Smooth muscle cell (in vitro differentiated cells): ENCODE data around the gene CYP26A1. TPM values are rescaled to one million over a fixed set of nuclear protein-coding genes. Genes with fewer than 3 reads are reported as not detected.

ENCODE experiments used
- DNase-seq: peaks from one replicate; lab custom pipeline; 2025; ENCODE audit not compliant: unreplicated experiment; lab: John Stamatoyannopoulos, UW
- H2AFZ ChIP-seq: fragments of 200-600 bp; sonication (generic); 2 replicates; pipeline ENCODE4 v1.6.0; 2016; ENCODE audit warnings: antibody characterized with exemption, low read depth, mild to moderate bottlenecking
- H3F3A ChIP-seq: fragments of 200-600 bp; sonication (generic); 2 replicates; pipeline ENCODE4 v1.6.0; 2017; ENCODE audit warnings: antibody characterized with exemption, low read depth
- H3K27ac ChIP-seq: fragments of 200-600 bp; sonication (generic); 2 replicates; pipeline ENCODE4 v1.5.1; 2016; ENCODE audit warnings: low read depth, mild to moderate bottlenecking
- H3K27me3 ChIP-seq: fragments of 200-600 bp; sonication (generic); 2 replicates; pipeline ENCODE4 v1.6.1; 2016; ENCODE audit warnings: low read depth, mild to moderate bottlenecking
- H3K36me3 ChIP-seq: fragments of 200-600 bp; sonication (generic); 2 replicates; pipeline ENCODE4 v1.5.1; 2016; ENCODE audit warnings: low read depth
- H3K4me1 ChIP-seq: fragments of 200-600 bp; sonication (generic); 2 replicates; pipeline ENCODE4 v1.5.1; 2016; ENCODE audit warnings: low read depth
- H3K4me2 ChIP-seq: fragments of 200-600 bp; sonication (generic); 2 replicates; pipeline ENCODE4 v1.6.0; 2016; ENCODE audit warnings: mild to moderate bottlenecking
- H3K4me3 ChIP-seq: fragments of 200-600 bp; sonication (generic); 2 replicates; pipeline ENCODE4 v1.5.1; 2016; ENCODE audit warnings: mild to moderate bottlenecking
- H3K79me2 ChIP-seq: fragments of 200-600 bp; sonication (generic); 2 replicates; pipeline ENCODE4 v1.6.0; 2016; ENCODE audit warnings: low read depth, mild to moderate bottlenecking
- H3K9ac ChIP-seq: fragments of 200-600 bp; sonication (generic); 2 replicates; pipeline ENCODE4 v1.6.0; 2016; ENCODE audit warnings: low read depth
- H3K9me3 ChIP-seq: fragments of 200-600 bp; sonication (generic); replicated peaks from 2 replicates; pipeline ENCODE4 v1.5.1; 2016; ENCODE audit warnings: low read depth
- H4K20me1 ChIP-seq: fragments of 200-600 bp; sonication (generic); 2 replicates; pipeline ENCODE4 v1.6.0; 2016; ENCODE audit warnings: low read depth
- WGBS: methylation state at CpG from one replicate; pipeline ENCODE4 v1.1.7; 2016; ENCODE audit warnings: low lambda C conversion rate; 5-methylcytosine and 5-hydroxymethylcytosine counted together
- polyA plus RNA-seq: library from polyadenylated mRNA; unstranded; fragments of >200 nt; fragmentation: Nextera tagmentation; extraction: Ambion mirVana; gene quantifications from 2 replicates; pipeline ENCODE4 v1.2.1, GENCODE V29; 2016
- total RNA-seq: library from RNA; depleted of rRNA; stranded (reverse); fragments of >200 nt; gene quantifications from 2 replicates; pipeline ENCODE4 v1.2.3, GENCODE V29; 2014
- TF ChIP-seq, protein P1 (sequence below): fragments of 200-600 bp; sonication (generic); IDR thresholded peaks from 2 replicates; pipeline ENCODE4 v1.5.1; 2017; ENCODE audit warnings: borderline replicate concordance, mild to moderate bottlenecking, antibody characterized with exemption; ENCODE audit not compliant: insufficient read depth, poor library complexity, severe bottlenecking

CYP26A1 gene
- total and polyA plus RNA-seq, 2 experiments from 2014 or later, result 0.14 TPM; not detected in 1

DNA sequence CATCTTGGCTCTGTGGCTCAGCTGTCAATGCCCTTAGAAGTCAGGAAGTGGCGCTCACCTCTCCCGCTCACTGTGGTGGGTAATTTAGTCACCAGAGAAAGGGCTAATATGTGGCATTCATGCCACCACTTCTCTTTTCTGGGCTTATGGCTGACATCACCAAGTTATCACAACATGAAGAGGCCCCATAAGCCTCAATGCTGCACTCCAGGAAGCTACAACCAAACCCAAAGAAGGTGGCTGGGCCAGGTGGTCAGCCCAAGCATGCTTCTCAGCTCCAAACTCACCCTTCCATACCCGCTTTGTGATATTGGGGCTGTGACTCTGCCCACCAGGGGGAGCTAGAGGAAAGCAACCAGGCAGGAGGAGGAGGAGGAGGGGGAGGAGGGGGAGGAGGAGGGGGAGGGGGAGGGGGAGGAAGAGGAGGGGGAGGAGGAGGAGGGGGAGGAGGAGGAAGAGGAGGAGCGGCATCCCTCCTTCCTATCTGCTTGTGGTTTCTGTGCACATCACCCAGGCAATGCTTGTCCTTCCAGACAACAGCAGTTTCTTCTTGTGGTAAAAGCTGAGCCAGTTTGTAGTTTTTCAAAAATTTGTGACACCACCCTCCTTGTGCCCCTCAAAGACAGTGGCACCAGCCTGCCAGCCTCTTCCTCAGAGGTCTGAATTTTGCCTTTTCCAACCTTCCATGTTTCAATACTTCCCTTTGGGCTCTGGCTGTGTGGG, 42.1 kb downstream of the CYP26A1 start:
- 88% methylated on average over 4 of the region's 4 CpGs for WGBS
- H3K4me1 ChIP-seq, result no peaks in the 10 kb centered on the region
- no peak overlapping the region for H3K4me3 ChIP-seq
- no peak overlapping the region for H3K4me2 ChIP-seq
- H2AFZ ChIP-seq, result no peak overlapping the region
- H3K36me3 ChIP-seq, result no peaks in the 10 kb centered on the region
- H3K27me3 ChIP-seq, result no peaks in the 10 kb centered on the region
- H3K9ac ChIP-seq, result no peak overlapping the region
- no peaks in the 10 kb centered on the region for H3K9me3 ChIP-seq
- DNase-seq, result no peak
- no peaks in the 10 kb centered on the region for H4K20me1 ChIP-seq
- no peak overlapping the region for H3K27ac ChIP-seq
- no peaks in the 10 kb centered on the region for H3K79me2 ChIP-seq
- H3F3A ChIP-seq, result no peaks in the 10 kb centered on the region
- TF ChIP-seq, protein P1, sequence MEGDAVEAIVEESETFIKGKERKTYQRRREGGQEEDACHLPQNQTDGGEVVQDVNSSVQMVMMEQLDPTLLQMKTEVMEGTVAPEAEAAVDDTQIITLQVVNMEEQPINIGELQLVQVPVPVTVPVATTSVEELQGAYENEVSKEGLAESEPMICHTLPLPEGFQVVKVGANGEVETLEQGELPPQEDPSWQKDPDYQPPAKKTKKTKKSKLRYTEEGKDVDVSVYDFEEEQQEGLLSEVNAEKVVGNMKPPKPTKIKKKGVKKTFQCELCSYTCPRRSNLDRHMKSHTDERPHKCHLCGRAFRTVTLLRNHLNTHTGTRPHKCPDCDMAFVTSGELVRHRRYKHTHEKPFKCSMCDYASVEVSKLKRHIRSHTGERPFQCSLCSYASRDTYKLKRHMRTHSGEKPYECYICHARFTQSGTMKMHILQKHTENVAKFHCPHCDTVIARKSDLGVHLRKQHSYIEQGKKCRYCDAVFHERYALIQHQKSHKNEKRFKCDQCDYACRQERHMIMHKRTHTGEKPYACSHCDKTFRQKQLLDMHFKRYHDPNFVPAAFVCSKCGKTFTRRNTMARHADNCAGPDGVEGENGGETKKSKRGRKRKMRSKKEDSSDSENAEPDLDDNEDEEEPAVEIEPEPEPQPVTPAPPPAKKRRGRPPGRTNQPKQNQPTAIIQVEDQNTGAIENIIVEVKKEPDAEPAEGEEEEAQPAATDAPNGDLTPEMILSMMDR, result peak; percentile 40

- WGBS, result 81% methylated on average over 3 of the region's 3 CpGs
Measured at GRCh38 chr10:93121311-93121710, 47.6 kb downstream of the CYP26A1 start.

DNA sequence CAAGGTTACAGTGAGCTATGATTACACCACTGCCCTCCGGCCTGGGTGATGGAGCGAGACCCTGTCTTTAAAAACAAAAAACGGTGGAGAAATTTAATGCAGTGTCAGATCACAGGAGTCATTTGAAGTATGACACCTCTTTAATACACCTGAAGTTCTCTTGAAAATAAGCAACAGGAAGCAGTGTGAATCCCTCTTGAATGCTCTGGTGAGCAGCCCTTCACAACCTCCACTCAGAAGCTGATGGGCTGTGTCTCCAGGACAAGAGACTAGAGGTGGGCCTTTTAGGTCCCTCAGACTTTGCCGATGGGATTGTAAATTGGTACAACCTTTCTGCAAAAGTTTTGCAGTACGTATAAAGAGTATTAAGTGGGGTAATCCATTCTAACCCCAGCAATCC, 50.1 kb downstream of the CYP26A1 start:
- Histone ChIP-seq H3K27me3 (no peaks in the 10 kb centered on the region), H3K36me3 (no peaks in the 10 kb centered on the region), H3F3A (no peaks in the 10 kb centered on the region), H3K9me3 (no peaks in the 10 kb centered on the region), H2AFZ (no peak overlapping the region), H4K20me1 (no peaks in the 10 kb centered on the region), H3K9ac (no peak overlapping the region), H3K4me3 (no peak overlapping the region), H3K27ac (no peak overlapping the region), H3K4me1 (no peaks in the 10 kb centered on the region), H3K79me2 (no peaks in the 10 kb centered on the region), H3K4me2 (no peak overlapping the region)
- no peak for DNase-seq
- 98% methylated on average over 5 of the region's 5 CpGs for WGBS
- TF ChIP-seq, protein P1, result no peak

More at GRCh38 chr10:93121311-93121710, 47.6 kb downstream of the CYP26A1 start:
- Histone ChIP-seq H3K36me3 (no peaks in the 10 kb centered on the region), H4K20me1 (no peaks in the 10 kb centered on the region), H3K79me2 (no peaks in the 10 kb centered on the region), H3K9me3 (no peaks in the 10 kb centered on the region), H3K4me1 (no peaks in the 10 kb centered on the region), H3K9ac (no peak overlapping the region), H3K27ac (no peak overlapping the region), H3F3A (no peaks in the 10 kb centered on the region), H3K4me3 (no peak overlapping the region), H3K27me3 (no peaks in the 10 kb centered on the region), H2AFZ (no peak overlapping the region), H3K4me2 (no peak overlapping the region)
- DNase-seq, result no peak
- TF ChIP-seq, protein P1, result no peak
